ENCODE measurements around the gene SNRNP25. TPM values are rescaled to one million over a fixed set of nuclear protein-coding genes. Genes with fewer than 3 reads are reported as not detected.

SNRNP25 gene
- total RNA-seq, 6 donors from 2014 or later, result 6.9 to 26.2 (median 16.0) TPM

GRCh38 chr16:67183-67791 lies 13.7 kb downstream of the SNRNP25 start:
- no peak for DNase-seq

GRCh38 chr16:67884-68789 lies 14.5 kb downstream of the SNRNP25 start:
- Histone ChIP-seq H3K4me3 (no peak overlapping the region), H3K27ac (peak overlapping the region in 3 of 4 donors; percentile 21 to 42 (median 30)), H3K9me3 (no peaks in the 10 kb centered on the region), H3K36me3 (peaks cover 0 to 21% (median 14%) of the 10 kb centered on the region in 4 donors), H3K27me3 (no peaks in the 10 kb centered on the region), H3K4me1 (peaks cover 27 to 65% (median 40%) of the 10 kb centered on the region in 4 donors)
- ATAC-seq (ENCODE audit: low FRiP score in 2 of 2), result no peak
- TF ChIP-seq POLR2AphosphoS5 (IDR thresholded peaks at IDR 0.05) (no peak), EP300 (IDR thresholded peaks at IDR 0.05) (no peak), POLR2A (IDR thresholded peaks at IDR 0.05) (no peak)
- TF ChIP-seq, protein P1, sequence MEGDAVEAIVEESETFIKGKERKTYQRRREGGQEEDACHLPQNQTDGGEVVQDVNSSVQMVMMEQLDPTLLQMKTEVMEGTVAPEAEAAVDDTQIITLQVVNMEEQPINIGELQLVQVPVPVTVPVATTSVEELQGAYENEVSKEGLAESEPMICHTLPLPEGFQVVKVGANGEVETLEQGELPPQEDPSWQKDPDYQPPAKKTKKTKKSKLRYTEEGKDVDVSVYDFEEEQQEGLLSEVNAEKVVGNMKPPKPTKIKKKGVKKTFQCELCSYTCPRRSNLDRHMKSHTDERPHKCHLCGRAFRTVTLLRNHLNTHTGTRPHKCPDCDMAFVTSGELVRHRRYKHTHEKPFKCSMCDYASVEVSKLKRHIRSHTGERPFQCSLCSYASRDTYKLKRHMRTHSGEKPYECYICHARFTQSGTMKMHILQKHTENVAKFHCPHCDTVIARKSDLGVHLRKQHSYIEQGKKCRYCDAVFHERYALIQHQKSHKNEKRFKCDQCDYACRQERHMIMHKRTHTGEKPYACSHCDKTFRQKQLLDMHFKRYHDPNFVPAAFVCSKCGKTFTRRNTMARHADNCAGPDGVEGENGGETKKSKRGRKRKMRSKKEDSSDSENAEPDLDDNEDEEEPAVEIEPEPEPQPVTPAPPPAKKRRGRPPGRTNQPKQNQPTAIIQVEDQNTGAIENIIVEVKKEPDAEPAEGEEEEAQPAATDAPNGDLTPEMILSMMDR (IDR thresholded peaks at IDR 0.05), result no peak
- 81 to 86% methylated on average over 14 to 21 of the region's 27 CpGs for WGBS, 2 donors
- DNase-seq, result no peak

More at GRCh38 chr16:67183-67791, 13.7 kb downstream of the SNRNP25 start:
- peak overlapping the region in 1 of 4 donors; percentile 42 for H3K27ac ChIP-seq
- TF ChIP-seq POLR2AphosphoS5 (IDR thresholded peaks at IDR 0.05), result no peak
- TF ChIP-seq EP300 (IDR thresholded peaks at IDR 0.05), result no peak
- no peak for TF ChIP-seq POLR2A (IDR thresholded peaks at IDR 0.05)
- TF ChIP-seq, protein P1 (IDR thresholded peaks at IDR 0.05), result no peak
- no peak for ATAC-seq (ENCODE audit: low FRiP score in 2 of 2)
- 86% methylated on average over 5 to 9 of the region's 10 CpGs for WGBS, 2 donors
- H3K4me1 ChIP-seq, result peaks cover 21 to 58% (median 34%) of the 10 kb centered on the region in 4 donors
- H3K36me3 ChIP-seq, result peaks cover 0 to 30% (median 23%) of the 10 kb centered on the region in 4 donors
- H3K9me3 ChIP-seq, result no peaks in the 10 kb centered on the region
- no peaks in the 10 kb centered on the region for H3K27me3 ChIP-seq
- H3K4me3 ChIP-seq, result no peak overlapping the region

DNA sequence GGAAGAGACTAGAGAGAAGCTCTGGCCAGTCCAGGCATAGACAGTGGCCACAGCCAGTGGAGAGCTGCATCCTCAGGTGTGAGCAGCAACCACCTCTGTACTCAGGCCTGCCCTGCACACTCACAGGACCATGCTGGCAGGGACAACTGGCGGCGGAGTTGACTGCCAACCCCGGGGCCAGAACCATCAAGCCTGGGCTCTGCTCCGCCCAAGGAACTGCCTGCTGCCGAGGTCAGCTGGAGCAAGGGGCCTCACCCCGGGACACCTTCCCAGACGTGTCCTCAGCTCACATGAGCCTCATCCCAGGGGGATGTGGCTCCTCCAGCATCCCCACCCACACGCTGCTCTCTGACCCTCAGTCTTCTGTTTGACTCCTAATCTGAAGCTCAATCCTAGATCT lies 15.6 kb downstream of the SNRNP25 start:
- no peak for TF ChIP-seq POLR2AphosphoS5 (IDR thresholded peaks at IDR 0.05)
- Histone ChIP-seq H3K9me3 (no peaks in the 10 kb centered on the region), H3K4me3 (no peak overlapping the region), H3K36me3 (peaks cover 0 to 11% (median 5%) of the 10 kb centered on the region in 4 donors), H3K4me1 (peaks cover 38 to 75% (median 49%) of the 10 kb centered on the region in 4 donors), H3K27me3 (no peaks in the 10 kb centered on the region), H3K27ac (no peak overlapping the region)
- DNase-seq (no peak), ATAC-seq (ENCODE audit: low FRiP score in 2 of 2) (no peak)
- 82 to 85% methylated on average over 4 to 8 of the region's 8 CpGs for WGBS, 2 donors

GRCh38 chr16:71210-71539 lies 17.5 kb downstream of the SNRNP25 start:
- peak overlapping the region; percentile 87 to 98 (median 96) for H3K27ac ChIP-seq
- H3K36me3 ChIP-seq, result no peaks in the 10 kb centered on the region
- H3K27me3 ChIP-seq, result no peaks in the 10 kb centered on the region
- DNase-seq (no peak), ATAC-seq (ENCODE audit: low FRiP score in 2 of 2) (no peak)
- H3K9me3 ChIP-seq, result no peaks in the 10 kb centered on the region
- H3K4me3 ChIP-seq, result peak overlapping the region in 3 of 4 donors; percentile 59 to 89 (median 73)
- H3K4me1 ChIP-seq, result peaks cover 46 to 82% (median 57%) of the 10 kb centered on the region in 4 donors
- 27 to 43% methylated on average over 2 to 4 of the region's 5 CpGs for WGBS, 2 donors
- TF ChIP-seq EP300 (IDR thresholded peaks at IDR 0.05) (no peak), POLR2AphosphoS5 (IDR thresholded peaks at IDR 0.05) (no peak), POLR2A (IDR thresholded peaks at IDR 0.05) (no peak)
- TF ChIP-seq, protein P1 (IDR thresholded peaks at IDR 0.05), result no peak

Data from upper lobe of left lung (tissue), 6 donors.